ENCODE results near the gene SFXN1.

- no peak for TF ChIP-seq CTCF (IDR thresholded peaks at IDR 0.05; ENCODE audit: low read depth, low read length, missing input control)
- TF ChIP-seq TAF1 (conservative IDR thresholded peaks at IDR 0.05) = no peak
- TF ChIP-seq REST (IDR thresholded peaks at IDR 0.05) = no peak
- TF ChIP-seq FOXA2 (IDR thresholded peaks at IDR 0.05) = no peak
- no peak for TF ChIP-seq MAX (IDR thresholded peaks at IDR 0.05)
- no peak for TF ChIP-seq RAD21 (IDR thresholded peaks at IDR 0.05)
- TF ChIP-seq JUND (IDR thresholded peaks at IDR 0.05) = no peak
- TF ChIP-seq GABPA (IDR thresholded peaks at IDR 0.05 in 1 of 2, conservative IDR thresholded peaks at IDR 0.05 in 1 of 2) = no peak
- no peak for TF ChIP-seq EGR1 (IDR thresholded peaks at IDR 0.05; ENCODE audit: low read depth in 2 of 2)
These were observed 60.2 kb downstream of the SFXN1 start for GRCh38 chr5:175538576-175538975.

Data from liver (tissue), 3 donors.